ENCODE results near the gene CLCNKB.

GRCh38 chr1:16065269-16065576, 21.6 kb downstream of the CLCNKB start:
- TF ChIP-seq CTCF (IDR thresholded peaks at IDR 0.05) (no peak), EP300 (IDR thresholded peaks at IDR 0.05) (no peak)
